HG02938 (cell line): ENCODE data around the gene ZNF827.

Source experiments
- ATAC-seq: cut with Tn5 transposase; IDR thresholded peaks from one replicate; pipeline ENCODE4 v1.9.1; 2021; ENCODE audit warnings: mild to moderate bottlenecking, moderate library complexity; ENCODE audit not compliant: unreplicated experiment

Gene ZNF827

GRCh38 chr4:145805490-145805889, 133.1 kb downstream of the ZNF827 start:
- no peak for ATAC-seq

- ATAC-seq = no peak
Observed at GRCh38 chr4:145804116-145804515, 134.5 kb downstream of the ZNF827 start.

GRCh38 chr4:145799223-145799622, 139.4 kb downstream of the ZNF827 start:
- ATAC-seq = no peak

GRCh38 chr4:145797278-145797677, 141.3 kb downstream of the ZNF827 start:
- no peak for ATAC-seq

GRCh38 chr4:145796346-145796745, 142.3 kb downstream of the ZNF827 start:
- no peak for ATAC-seq

GRCh38 chr4:145795521-145795920, 143.1 kb downstream of the ZNF827 start:
- ATAC-seq = no peak

- no peak for ATAC-seq
Observed at GRCh38 chr4:145792429-145792828, 146.2 kb downstream of the ZNF827 start.

- no peak for ATAC-seq
Observed at GRCh38 chr4:145791988-145792387, 146.6 kb downstream of the ZNF827 start.

- no peak for ATAC-seq
Observed at GRCh38 chr4:145788755-145789154, 149.9 kb downstream of the ZNF827 start.

GRCh38 chr4:145786830-145787229, 151.8 kb downstream of the ZNF827 start:
- no peak for ATAC-seq

- no peak for ATAC-seq
Observed at GRCh38 chr4:145786261-145786660, 152.4 kb downstream of the ZNF827 start.

- no peak for ATAC-seq
Observed at GRCh38 chr4:145785391-145786008, 153.1 kb downstream of the ZNF827 start.

GRCh38 chr4:145784036-145784435, 154.6 kb downstream of the ZNF827 start:
- no peak for ATAC-seq

- no peak for ATAC-seq
Observed at GRCh38 chr4:145782756-145783155, 155.9 kb downstream of the ZNF827 start.

- no peak for ATAC-seq
Observed at GRCh38 chr4:145781351-145781750, 157.3 kb downstream of the ZNF827 start.

- no peak for ATAC-seq
Observed at GRCh38 chr4:145779319-145779801, 159.3 kb downstream of the ZNF827 start.

- ATAC-seq = no peak
Observed at GRCh38 chr4:145776208-145776607, 162.4 kb downstream of the ZNF827 start.

GRCh38 chr4:145775406-145775805, 163.2 kb downstream of the ZNF827 start:
- ATAC-seq = no peak

GRCh38 chr4:145774473-145774872, 164.2 kb downstream of the ZNF827 start:
- no peak for ATAC-seq

GRCh38 chr4:145773581-145774234, 164.9 kb downstream of the ZNF827 start:
- ATAC-seq = peak; percentile 94

- no peak for ATAC-seq
Observed at GRCh38 chr4:145772347-145772746, 166.3 kb downstream of the ZNF827 start.

GRCh38 chr4:145770124-145770523, 168.5 kb downstream of the ZNF827 start:
- no peak for ATAC-seq
